ENCODE measurements around the gene NACA.
A peak's percentile ranks its signal among the peaks of the same experiment; 100 is the strongest.

The NACA gene

DNA sequence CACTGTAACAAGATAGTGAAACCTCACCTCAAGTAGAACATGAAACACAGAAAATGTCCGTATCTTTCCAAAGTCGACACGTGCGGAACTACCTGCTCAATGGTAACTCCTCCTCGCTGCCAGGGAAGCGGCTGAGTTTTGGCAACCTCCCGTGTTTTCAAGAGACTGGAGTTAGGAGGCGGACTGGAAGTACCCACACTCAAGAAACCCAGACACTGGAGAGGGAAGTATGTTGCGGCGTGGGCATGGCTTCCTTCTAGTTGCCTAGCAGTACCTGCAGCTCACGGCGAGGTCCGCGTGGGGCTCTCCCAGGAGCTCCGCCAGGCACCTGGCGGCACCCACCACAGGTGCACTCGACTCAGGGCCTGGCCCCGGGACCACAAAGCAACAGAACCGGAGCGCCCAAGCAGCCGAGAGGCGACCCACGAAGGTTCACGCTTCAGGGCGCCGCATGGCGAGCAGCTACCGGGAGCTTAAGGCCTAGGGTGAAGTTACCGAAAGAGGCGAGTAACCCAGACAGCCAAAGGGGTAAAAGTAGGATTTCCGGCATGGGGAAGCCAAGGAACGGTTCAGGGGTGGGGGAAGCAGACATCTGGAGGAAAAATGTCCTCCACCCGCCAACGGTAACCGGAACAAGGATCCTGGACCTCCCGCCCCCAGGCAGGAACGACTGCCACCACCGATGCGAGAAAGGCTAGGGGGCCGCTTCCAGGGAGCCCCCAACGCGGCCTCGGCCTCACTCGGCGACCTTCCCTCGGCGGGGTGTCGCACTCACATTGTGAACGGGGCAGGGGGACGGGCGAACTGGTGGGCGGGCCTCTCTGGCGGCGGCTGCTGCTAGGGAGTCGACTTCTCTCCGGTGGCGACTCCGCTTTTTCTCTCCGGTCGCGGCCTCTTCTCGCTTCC, 37.6 kb downstream of the NACA start:
- DNase-seq, result peak in 3 of 4 experiments; percentile 19 to 86 (median 85)

DNA sequence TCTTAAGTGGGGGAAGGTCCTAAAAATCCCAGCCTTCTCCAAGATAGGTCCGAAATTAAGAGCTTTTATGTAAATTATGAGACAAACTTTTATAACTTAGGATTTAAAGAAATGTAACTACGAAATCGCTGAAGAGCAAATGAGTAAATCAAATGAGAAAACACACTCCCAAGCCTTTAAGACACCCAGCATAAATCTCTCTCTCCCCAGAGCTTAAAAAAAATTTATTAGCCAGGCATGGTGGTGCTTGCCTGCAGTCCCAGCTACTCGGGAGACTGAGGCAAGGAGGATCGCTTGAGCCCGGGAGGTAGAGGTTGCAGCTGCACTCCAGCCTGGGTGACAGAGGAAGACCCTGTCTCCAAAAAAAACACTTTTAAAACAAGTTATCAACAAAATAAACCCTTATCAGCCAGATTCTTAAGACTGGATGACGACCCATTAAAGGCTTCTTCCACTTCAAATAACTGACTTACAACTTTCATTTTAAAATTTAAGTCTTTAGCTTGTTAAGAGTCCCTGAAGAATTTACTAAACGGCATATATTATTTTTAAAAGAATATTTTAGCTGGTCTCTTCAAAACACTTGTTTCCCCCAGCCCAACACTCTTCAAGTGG, 40.2 kb downstream of the NACA start:
- no peak for DNase-seq

DNA sequence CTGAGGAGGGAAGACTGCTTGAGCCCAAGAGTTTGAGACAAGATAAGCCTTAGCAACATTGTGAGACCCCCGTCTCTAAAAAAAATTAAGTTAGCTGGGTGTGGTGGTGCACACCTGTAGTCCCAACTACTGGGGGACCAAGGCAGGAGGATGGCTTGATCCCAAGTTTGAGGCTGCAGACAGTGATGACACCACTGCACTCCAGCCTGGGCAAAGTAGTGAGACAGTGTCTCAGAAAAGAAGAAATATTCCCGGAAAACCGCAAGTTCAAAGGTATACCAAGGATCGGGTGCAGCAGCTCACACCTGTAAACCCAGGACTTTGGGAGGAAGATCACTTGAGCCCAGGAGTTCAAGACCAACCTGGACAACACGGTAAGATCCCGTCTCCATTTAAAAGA, 42.8 kb downstream of the NACA start:
- DNase-seq, result no peak

DNA sequence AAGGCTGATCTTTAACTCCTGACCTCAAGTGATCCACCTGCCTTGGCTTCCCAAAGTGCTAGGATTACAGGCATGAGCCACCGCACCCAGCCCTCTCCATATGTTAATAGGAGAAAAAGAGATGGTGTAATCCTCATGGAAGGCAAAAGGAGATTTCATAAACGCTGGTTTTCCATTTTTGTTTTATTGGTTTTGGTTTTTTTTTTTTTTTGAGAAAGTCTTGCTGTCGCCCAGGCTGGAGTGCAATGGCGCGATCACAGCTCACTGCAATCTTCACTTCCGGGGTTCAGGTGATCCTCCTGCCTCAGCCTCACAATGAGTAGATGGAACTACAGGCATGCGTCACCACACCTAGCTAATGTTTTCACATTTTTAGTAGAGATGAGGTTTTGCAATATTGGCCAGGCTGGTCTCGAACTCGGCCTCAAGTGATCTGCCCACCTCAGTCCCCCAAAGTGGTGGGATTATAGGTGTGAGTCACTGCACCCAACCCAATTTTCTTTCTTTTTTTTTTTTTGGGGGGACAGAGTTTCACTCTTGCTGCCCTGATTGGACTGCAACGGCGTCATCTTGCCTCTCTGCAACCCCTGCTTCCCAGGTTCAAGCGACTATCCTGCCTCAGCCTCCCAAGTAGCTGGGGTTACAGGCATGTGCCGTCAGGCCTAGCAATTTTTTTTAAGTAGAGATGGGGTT, 45.1 kb downstream of the NACA start:
- DNase-seq, result no peak

DNA sequence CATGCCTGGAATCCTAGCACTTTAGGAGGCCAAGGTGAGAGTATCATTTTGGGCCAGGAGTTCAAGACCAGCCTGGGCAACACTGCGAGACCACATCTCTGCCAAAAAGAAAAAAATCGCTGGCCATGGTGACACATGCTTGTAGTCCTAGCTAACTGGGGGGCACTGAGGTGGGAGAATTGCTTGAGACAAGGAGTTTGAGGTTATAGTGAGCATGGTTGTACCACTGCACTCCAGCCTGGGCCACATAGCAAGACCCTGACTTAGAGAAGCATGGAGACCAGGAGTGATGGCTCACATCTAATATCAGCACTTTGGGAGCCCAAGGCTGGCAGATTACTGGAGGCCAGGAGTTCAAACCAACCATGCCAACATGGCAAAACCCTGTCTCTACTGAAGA, 46.2 kb downstream of the NACA start:
- no peak for DNase-seq

DNA sequence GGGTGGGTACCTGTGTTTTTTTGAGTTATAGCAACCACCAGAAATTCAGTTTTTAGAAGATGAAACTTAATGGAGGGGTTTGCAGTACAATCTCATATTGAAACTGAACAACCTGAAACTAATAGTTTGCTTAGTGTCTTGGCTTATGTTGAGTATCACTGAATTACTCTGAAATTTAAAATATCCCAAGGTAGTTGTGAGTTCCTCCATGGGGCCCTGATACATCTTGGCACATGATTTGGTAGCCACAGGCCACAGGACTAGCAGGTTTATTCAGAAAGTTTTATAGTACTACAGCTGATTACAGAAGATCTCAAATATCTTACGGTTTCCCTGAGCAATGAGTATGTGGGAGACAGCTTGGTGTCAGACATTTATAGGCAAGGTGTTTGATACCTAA, 47.4 kb downstream of the NACA start:
- DNase-seq, result no peak

DNA sequence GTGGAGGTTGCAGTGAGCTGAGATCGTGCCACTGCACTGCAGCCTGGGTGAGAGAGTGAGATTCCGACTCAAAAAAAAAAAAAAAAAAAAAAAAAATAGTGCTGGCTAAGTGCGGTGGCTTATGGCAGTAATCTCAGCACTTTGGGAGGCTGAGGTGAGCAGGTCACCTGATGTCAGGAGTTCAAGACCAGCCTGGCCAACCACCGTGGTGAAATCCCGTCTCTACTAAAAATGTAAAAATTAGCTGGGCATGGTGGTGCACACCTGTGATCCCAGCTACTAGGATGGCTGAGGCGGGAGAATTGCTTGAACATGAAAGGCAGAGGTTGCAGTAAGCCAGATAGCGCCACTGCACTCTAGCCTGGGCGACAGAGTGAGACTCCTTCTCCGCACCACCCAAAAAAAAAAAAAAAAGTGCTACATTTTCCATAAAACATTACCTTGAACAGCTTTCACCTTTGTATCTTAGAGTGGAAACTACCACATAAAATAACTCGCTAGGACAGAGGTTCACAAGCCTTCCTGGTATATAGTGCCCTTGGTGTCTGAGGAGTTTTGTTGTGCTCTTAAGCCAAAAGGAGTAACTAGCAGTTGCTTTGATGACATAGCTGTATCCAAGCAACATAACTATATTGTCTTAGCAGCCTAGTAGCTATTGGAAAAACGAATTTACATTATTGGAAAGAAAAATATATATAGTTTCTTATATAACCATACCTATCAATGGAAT, 48.1 kb downstream of the NACA start:
- DNase-seq, result no peak

DNA sequence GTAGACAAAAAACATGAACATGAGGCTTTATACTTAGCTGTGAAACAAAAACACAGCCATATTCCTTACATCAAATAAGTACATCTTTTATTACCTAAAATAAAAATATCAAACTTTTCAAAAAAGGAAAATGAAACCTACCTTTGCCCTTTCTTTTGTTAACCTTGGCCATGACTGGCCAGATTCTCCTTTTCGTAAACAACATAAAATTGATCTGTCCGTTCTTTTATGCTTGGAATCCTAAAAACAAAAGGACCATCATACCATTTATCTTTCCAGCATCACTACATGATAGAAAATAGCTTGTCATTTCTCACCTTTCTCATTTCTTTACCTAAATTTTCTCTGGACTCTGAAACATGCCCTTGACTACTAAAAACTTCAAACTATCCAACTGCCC, 53.5 kb downstream of the NACA start:
- no peak for DNase-seq

DNA sequence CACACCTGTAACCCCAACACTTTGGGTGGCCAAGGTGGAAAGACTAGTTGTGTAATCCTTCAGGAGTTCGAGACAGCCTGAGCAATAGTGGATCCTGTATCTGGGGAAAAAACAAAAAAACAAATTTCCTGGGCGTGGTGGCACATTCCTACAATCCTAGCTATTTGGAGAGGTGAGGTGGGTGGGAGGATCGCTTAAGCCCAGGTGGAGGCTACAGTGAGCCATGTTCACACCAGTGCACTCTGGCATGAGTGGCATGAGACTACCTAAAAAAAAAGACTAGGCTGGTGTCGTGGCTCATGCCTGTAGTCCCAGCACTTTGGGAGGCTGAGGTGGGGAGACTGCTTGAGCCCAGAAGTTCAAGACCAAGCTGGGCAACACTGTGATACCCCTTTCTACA, 54.3 kb downstream of the NACA start:
- no peak for DNase-seq

DNA sequence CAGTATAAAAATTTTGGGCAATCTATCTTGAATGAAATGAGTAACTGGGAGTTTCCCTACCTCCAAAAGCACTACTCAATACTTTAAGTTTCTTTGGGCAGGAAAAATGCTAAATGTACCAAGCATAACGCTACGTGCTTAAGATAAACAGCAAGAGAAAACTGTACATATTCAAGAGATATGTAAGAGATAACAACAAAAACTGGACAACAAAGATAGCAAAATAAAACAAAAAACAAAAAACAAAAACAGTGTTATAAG, 57.0 kb downstream of the NACA start:
- no peak for DNase-seq
